NCI-H1694 treated with DMSO at 0.1 percent for 48 hours (cell line): ENCODE data around the gene PDAP1.
"Not testable (repeated sequence)": the region's sequence is repeated elsewhere in the genome, so short reads cannot be mapped to it uniquely, and the experiment has no call there.

ENCODE experiments used
- DNase-seq: peaks from one replicate; lab custom pipeline; 2025; lab: John Stamatoyannopoulos, UW

Gene PDAP1

GRCh38 chr7:99375070-99375807, 33.2 kb downstream of the PDAP1 start:
- peak; percentile 11 for DNase-seq

DNA sequence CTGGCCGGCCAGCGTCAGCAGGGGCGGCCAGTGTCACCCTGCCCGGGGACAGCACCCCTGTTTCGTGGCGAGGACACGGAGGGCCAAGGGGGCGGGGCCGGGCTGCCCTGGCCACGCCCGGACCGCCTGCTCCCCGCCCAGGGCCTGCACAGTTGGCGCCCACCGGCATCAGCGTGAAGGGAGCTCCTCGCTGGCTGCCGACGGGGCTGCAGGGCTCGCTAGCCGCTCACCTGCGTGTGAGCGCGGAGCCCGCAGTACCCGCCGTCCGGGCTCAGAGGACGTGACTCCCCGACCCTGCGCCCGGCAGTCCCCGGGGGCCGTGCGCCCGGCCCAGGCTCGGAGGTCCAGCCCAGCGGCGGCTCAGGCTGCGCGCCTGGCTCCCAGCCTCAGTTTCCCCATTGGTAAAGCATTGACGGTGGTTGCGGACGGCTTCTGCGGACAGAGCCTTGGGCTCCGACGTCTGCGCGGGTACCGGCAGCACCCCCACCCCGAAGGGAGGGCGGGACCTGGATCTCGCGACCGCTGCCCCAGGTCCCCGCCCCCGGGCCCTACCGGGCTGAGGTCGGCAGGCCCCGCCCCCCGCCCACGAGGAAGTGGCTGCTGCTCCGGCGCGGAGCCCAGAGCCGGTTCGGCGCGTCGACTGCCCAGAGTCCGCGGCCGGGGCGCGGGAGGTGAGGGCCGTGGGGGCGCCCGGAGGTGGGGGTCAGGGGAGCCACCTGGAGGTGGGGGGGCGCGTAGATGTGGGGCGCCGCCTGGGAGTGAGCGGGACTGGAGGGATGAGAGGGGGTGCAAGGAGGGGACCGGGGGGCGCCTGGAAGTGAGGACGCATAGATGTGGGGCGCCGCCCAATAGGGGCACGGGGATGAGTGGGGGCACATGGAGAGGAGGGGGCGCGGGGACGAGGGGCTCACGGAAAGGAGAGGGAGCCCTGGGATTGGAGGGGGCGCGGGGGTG, 34.0 kb downstream of the PDAP1 start, which contains the start of gene ARPC1B:
Gene ARPC1B (plus strand): TSS at position 620 of the 954 bp plus-strand sequence. CDS start 10,985 bp downstream, outside the sequence.
- DNase-seq, result peak; percentile 37

- no peak for DNase-seq
Observed at GRCh38 chr7:99373091-99374066, 35.0 kb downstream of the PDAP1 start.

DNA sequence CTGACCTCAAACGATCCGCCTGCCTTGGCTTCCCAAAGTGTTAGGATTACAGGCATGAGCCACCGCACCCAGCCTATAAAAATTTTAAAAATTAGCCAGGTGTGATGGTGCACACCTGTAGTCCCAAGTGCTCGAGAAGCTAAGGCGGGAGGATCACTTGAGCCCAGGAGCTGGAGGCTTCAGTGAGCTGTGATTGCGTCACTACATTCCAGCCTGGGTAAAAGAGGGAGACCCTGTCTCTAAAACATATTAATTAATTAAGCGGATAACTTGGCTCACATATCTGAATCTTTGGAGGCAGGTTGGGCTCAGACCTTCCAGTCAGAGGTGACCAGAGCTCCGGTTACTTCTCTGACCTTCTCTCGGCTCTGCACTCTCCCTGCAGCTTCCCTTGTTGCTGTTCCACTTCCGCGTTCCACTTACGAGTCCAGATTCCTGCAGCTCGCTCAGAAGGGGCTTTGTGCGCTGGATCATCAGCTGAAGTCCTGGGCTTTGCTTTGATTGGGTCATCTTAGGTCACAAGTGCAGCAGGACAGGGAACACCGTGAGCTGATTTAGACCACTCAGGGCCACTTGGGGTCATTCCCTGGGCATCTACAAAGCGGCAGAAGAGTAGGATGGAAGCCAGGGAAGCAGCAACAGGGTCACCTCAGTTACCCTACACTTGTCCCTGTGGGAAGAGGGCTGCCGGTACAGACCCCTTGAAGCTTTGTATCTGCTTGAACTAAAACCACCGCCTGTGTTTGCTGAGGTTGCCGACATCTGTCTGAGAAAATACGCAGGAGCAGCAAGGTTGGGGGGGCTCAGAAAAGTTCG, 35.9 kb downstream of the PDAP1 start:
- DNase-seq, result no peak

DNA sequence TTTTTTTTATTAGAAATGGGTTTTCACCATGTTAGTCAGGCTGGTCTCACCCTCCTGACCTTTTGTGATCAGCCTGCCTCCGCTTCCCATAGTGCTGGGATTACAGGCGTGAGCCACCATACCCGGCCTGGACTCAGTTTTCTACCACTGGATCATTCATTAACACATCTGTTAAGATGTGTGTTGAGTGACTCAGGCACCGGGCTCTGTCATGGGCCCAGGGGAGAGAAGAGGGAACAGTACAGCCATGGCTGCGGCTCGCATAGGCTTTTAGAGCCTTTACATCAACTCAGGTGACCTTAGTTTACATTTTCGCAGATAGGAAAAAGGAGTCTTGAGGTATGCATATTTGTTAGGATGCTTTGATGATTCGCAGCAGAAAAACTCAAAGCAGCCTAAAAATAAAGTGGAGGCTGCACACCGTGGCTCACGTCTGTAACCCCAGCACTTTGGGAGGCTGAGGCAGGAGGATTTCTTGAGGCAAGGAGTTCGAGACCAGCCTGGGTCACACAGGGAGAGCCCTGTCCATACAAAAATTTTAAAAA, 36.9 kb downstream of the PDAP1 start:
- DNase-seq, result no peak

- DNase-seq, result no peak
Observed at GRCh38 chr7:99369767-99370391, 38.5 kb downstream of the PDAP1 start.

DNA sequence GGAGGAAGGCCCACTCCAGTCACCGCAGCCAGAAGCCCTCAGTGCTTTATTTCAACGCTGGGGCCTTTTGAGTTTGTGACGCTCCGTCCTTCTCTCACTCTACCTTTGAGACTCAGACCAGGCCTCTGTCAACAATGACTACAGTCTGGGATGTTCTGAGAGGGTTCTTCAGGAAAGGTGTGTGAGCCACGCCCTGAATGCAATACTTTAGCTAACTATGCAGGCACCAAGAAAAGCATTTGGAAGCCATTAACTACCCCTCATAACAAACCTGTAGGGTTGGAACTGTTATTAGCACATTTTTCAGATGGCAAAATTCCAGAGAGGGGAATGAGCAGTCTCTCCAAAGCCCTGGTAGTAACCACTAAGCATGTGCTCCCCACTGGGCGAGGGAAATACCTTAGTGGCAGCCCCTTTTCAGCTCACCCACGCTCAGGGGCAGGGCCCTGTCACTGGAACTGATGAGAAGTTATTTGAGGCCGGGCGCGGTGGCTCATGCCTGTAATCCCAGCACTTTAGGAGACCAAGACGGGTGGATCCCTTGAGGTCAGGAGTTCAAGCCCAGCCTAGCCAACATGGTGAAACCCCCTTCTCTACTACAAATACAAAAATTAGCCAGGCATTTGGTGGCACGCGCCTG, 39.5 kb downstream of the PDAP1 start:
- DNase-seq, result no peak

- no peak for DNase-seq
Observed at GRCh38 chr7:99366646-99367045, 41.8 kb downstream of the PDAP1 start.

GRCh38 chr7:99365318-99366141, 42.9 kb downstream of the PDAP1 start:
- DNase-seq, result no peak

GRCh38 chr7:99363286-99363685, 45.1 kb downstream of the PDAP1 start:
- DNase-seq, result no peak

DNA sequence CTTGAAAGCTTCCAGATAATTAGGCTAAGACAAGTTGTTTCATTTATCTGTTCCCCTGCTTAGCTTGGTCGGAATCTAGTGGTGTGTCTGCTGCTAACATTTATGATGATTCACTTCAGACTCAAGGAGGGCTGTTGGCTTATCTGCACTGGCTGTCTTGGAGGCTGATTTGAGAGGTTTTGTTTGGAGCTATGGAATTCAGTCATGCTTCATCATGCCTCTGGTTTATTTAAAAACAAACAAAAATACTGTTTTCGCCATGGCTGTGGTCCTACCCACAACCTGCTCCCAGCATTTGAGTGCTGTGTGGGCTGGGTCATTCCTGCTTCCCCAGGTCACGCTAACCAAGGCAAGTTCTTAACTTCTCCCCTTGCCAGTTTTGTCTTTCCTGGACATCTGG, 45.6 kb downstream of the PDAP1 start:
- no peak for DNase-seq

GRCh38 chr7:99359465-99360154, 48.8 kb downstream of the PDAP1 start:
- no peak for DNase-seq

DNA sequence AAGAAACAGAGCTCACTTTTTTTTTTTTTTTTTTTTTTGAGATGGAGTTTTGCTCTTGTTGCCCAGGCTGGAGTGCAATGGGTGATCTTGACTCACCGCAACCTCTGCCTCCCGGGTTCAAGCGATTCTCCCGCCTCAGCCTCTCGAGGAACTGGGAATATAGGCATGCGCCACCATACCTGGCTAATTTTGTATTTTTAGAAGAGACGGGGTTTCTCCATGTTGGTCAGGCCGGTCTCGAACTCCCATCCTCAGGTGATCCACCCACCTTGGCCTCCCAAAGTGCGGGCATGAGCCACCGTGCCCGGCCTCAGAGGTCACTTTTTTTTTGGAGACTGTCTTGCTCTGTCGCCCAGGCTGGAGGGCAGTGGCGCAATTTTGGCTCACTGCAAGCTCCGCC, 49.9 kb downstream of the PDAP1 start:
- DNase-seq, result not testable (repeated sequence)

DNA sequence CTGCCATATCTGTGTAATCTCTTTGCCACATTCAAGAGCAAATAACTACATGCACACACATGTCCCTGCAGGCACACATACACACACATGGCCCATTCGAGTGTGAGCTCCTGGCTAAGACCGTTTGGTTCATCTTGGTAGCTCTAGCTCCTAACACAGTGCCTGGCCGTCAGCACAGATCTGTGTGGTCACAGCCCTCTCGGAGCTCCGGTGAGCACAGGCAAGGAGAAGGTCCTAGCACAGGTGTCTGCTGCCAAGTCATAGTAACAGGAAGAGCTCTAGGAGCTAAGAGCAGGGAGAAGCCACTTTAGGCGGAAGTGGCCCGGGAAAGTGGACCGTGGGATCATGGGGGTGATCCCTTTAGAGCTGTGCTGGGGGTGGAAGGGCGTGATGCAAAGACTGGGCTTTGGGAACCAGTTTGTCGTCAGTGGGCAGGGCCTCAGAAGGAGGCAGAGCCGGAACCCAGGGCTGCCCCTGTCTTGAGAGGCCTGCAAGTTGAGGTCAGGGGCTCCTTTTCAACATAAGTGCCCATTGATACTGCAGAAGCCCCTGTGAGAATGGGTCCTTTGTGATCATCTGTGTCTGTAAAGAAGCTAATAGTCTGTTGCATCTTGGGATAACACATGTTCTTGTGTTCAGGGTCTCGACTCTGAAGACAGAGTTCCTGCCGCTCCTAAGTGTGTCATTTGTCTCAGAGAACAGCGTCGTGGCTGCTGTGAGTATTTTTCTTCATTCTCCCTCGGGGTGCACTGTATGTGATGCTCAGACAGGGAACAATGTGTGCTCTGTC, 50.5 kb downstream of the PDAP1 start:
- no peak for DNase-seq

DNA sequence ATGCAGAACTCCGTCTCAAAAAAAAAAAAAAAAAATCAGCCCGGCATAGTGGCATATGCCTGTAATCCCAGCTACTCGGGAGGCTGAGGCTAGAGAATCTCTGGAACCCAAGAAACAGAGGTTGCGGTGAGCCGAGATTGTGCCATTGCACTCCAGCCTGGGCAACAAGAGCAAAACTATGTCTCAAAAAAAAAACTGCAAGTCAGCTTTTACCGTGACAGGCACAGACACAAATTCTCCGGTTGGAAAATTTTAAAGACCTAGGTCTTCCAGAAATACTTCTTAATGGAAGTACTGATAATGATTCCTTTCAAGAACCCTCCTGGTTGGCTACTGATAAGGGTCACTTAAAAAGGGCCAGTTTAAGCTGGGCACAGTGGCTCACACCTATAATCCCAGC, 53.3 kb downstream of the PDAP1 start:
- no peak for DNase-seq

- no peak for DNase-seq
Observed at GRCh38 chr7:99352247-99352646, 56.1 kb downstream of the PDAP1 start.

DNA sequence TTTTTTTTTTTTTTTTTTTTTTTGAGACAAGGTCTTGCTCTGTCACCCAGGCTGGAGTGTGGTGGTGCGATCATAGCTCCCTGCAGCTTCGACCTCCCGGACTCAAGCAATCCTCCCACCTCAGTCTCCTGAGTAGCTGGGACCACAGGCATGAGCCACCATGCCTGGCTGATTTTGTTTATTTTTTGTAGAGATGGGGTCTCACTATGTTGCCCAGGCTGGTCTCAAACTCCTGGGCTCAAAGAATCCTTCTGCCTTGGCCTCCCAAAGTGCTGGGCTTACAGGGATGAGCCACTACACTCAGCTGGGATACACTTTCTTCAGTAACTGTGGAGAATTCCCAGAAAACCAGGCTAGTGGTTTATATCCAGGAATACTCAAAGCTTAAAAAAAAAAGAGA, 57.8 kb downstream of the PDAP1 start:
- DNase-seq, result not testable (repeated sequence)
